GM18519 (cell line): ENCODE data around the gene DDOST.

ENCODE experiments used
- ATAC-seq: cut with Tn5 transposase; IDR thresholded peaks from one replicate; pipeline ENCODE4 v1.9.1; 2021; ENCODE audit warnings: mild to moderate bottlenecking, moderate library complexity; ENCODE audit not compliant: unreplicated experiment, low FRiP score

The DDOST gene

GRCh38 chr1:20663365-20663764, 2.2 kb upstream of the DDOST start:
- ATAC-seq, result no peak

GRCh38 chr1:20662110-20662475, 924 bp upstream of the DDOST start:
- no peak for ATAC-seq

- ATAC-seq, result no peak
Observed at GRCh38 chr1:20660847-20661206, 342 bp downstream of the DDOST start.

GRCh38 chr1:20660363-20660762, 806 bp downstream of the DDOST start:
- ATAC-seq, result no peak

GRCh38 chr1:20658166-20658915, 2.8 kb downstream of the DDOST start:
- ATAC-seq, result no peak

GRCh38 chr1:20657024-20657423, 4.1 kb downstream of the DDOST start:
- no peak for ATAC-seq

- ATAC-seq, result no peak
Observed at GRCh38 chr1:20654104-20654690, 7.0 kb downstream of the DDOST start.

DNA sequence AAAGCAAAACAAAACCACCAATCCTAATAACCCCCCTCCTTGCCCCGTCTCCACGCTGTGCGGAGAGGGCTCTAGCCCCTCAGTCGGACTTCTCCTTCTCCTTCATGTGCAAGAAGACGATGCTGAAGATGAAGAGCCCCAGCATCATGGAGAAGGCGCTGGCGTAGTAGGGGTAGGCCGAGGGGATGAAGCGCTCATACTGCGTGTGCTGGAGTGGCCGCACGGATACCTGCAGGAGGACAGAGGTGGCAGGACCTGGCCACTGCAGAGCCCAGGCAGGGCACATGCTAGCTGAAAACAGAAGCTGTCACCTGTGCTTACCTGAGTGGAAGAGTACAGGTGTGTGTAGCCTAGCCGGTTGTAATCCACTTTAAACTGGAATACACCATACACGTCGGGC, 8.9 kb downstream of the DDOST start:
- ATAC-seq, result no peak

- ATAC-seq, result no peak
Observed at GRCh38 chr1:20648946-20649345, 12.2 kb downstream of the DDOST start.

- ATAC-seq, result no peak
Observed at GRCh38 chr1:20648438-20648837, 12.7 kb downstream of the DDOST start.

GRCh38 chr1:20645414-20645813, 15.8 kb downstream of the DDOST start:
- ATAC-seq, result no peak

GRCh38 chr1:20644416-20644815, 16.8 kb downstream of the DDOST start:
- ATAC-seq, result no peak

DNA sequence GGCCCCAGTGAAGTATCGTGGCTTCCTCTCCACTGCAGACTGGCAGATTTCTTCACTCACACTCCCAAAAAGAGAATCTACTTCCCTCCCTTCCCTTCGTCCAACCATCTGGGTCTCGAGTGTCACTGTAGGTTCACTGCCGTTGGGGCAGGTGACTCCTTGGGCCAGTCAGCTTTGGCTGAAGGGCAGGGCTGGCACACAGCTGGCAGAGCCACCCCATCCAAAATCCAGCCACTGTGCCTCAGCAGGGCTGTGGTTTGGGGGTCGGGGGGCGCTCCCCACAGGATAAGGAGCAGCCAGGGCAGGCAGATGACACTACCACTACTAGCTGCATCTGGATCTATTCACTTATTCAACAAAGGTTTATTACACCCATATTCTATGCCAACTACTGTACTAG, 18.1 kb downstream of the DDOST start:
- ATAC-seq, result no peak

DNA sequence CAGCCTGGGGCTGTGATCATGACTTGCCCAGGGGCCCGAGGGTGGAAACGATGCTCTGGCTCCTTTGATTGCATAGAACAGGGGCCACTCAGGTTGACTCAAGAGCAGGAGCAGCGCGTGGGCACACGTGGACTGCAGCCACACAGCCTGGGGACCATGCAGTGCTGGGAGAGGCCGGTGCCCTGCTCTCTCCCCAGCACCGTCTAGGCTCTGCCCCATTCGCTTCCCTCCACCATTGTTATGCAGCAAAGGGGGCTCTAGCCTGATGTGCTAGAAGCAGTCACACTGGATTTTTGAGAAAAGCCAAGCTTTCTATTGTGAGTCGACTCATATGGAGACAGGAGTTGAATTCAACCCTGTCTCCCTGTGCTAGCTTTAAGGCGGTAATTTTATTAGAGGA, 19.2 kb downstream of the DDOST start:
- no peak for ATAC-seq

- ATAC-seq, result no peak
Observed at GRCh38 chr1:20640183-20640597, 21.0 kb downstream of the DDOST start.

DNA sequence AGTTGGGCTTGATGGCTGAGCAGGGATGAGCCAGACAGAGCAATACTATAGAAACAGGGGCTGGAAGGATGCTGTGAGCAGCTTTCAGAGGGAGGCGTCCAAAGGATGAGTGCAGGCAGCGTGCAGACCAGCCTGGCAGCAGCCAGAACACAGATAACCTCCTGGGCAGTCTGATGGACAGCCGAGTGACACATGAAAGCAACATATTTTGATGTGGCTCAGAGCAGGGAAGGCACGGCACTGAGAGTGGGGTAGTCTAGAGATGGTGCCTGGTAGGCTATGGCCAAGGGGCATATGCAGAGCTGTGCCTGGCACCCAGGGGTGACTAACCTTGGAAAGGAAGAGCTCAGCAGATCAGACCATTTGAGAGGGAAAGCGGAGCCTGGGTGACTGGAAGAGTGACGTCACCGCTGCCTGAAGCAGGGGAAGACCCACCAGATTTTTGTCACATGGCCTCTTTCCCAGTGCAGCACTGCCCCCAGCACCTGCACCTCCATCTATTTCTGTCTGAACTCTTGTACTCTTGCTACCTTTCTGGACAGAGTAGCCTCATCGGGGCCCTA, 24.3 kb downstream of the DDOST start:
- ATAC-seq, result no peak

DNA sequence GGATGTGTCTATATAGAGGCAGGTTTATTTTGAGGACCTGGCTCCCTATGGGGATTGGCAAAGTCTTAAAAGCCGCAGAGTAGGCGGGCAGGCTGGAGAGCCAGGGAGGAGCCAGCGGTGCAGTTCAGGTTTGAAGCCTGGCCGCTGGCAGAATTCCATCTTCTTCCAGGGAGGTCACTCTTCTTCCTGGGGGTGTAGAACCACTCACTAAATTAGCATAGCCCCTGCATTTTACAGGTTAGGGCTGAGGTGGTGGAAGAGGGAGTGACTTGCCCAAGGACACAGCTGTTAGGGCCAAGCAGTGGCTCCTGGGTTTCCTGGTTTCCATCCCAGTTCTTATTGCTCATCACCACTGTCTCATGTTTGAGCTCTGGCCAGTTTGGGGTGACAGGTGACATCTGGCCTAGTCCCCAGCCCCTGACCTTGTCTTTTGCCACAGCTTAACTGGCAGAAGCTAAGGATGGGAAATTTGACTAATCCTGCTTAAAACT, 26.5 kb downstream of the DDOST start:
- ATAC-seq, result no peak

- no peak for ATAC-seq
Observed at GRCh38 chr1:20634065-20634593, 27.0 kb downstream of the DDOST start.

- ATAC-seq, result no peak
Observed at GRCh38 chr1:20633190-20634064, 27.7 kb downstream of the DDOST start, which contains the start of gene PINK1. PINK1 (plus strand) TSS chr1:20633458; CDS start chr1:20633549, 91 bp downstream.

DNA sequence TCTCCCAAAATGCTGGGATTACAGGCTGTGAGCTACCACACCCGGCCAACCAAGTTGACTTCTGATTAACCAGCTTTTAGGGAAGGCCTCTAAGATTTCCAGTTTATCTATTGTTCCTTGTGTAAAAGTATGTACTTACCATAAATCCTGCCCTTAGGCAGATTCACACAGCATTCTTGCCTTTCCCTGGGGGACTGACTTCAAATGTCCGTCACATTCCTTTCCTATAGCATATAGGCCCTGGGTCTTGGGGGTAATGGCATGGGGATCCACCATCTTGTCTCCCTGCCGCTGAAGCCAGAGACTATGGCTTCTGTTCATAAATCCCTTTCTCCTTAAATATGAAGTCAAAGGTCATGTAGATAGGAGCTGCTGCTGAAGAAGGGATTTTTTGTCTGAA, 28.8 kb downstream of the DDOST start:
- no peak for ATAC-seq

- ATAC-seq, result no peak
Observed at GRCh38 chr1:20630729-20631128, 30.4 kb downstream of the DDOST start.
